Measurements from ENCODE around the gene UBL3.

UBL3 gene

GRCh38 chr13:29819143-29819542 is 31.3 kb downstream of the UBL3 start:
- no peak overlapping the region for H3K4me3 ChIP-seq (replicated peaks; ENCODE audit: low read depth, low read length)
- TF ChIP-seq, protein P1, sequence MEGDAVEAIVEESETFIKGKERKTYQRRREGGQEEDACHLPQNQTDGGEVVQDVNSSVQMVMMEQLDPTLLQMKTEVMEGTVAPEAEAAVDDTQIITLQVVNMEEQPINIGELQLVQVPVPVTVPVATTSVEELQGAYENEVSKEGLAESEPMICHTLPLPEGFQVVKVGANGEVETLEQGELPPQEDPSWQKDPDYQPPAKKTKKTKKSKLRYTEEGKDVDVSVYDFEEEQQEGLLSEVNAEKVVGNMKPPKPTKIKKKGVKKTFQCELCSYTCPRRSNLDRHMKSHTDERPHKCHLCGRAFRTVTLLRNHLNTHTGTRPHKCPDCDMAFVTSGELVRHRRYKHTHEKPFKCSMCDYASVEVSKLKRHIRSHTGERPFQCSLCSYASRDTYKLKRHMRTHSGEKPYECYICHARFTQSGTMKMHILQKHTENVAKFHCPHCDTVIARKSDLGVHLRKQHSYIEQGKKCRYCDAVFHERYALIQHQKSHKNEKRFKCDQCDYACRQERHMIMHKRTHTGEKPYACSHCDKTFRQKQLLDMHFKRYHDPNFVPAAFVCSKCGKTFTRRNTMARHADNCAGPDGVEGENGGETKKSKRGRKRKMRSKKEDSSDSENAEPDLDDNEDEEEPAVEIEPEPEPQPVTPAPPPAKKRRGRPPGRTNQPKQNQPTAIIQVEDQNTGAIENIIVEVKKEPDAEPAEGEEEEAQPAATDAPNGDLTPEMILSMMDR (IDR thresholded peaks at IDR 0.05; ENCODE audit: low read depth, low read length, missing control alignments), result no peak
- DNase-seq (ENCODE audit: extremely low read depth, low read depth), result no peak

DNA sequence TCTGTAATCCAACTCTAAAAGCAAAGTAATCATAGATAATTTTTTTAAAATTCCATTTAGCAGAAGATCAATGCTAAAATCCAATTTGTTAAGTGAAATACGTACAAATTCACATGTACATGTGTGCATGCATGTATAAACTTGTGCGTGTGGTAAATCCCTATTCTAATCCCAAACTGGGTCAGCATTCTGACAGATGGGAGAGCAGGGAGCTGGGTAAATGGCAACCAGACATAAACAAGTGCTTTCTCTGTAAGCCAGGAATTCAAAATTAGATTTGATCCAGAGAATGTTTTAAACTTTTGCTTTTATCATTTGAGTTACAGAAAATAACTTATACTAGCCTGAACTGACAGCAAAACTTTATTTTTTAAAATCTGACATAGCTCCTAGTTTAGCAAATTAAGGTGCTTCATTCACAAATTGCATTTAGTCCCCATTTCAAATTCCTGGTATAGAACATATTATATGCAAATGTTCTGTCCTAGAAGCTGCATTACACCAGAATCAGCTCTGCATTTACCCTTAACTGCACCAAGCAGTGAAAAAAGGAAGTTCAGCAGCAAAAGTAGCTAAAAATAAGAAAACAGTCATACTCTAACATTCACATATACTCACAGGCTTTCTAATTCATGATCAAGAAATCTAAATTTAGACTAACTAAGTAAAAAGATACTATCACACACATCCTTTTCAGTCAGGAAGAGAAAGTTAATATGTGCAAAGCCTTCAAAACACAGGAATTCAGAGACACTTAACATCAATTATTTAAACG is 32.6 kb downstream of the UBL3 start:
- no peak overlapping the region for H3K4me3 ChIP-seq (replicated peaks; ENCODE audit: low read depth, low read length)
- DNase-seq (ENCODE audit: extremely low read depth, low read depth), result no peak
- TF ChIP-seq, protein P1 (IDR thresholded peaks at IDR 0.05; ENCODE audit: low read depth, low read length, missing control alignments), result no peak

DNA sequence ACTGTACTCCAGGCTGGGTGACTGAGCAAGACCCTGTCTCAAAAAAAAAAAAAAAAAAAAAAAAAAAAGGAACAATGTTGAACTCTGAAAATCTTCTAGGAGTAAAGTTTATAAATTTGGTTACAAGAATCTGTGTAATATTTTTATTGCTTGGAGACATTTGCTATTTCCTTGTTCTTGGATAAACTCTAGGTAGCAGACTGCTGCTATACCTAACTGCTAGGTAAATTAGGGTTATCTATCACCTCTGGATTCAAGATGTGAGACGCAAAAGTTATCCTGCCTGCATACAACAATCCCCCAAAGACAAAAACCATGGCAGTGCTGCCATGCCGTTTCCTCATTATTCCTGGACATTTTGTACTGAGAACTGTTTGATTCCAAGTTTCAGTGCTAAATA is 33.7 kb downstream of the UBL3 start:
- no peak overlapping the region for H3K4me3 ChIP-seq (replicated peaks; ENCODE audit: low read depth, low read length)
- no peak for DNase-seq (ENCODE audit: extremely low read depth, low read depth)
- TF ChIP-seq, protein P1 (IDR thresholded peaks at IDR 0.05; ENCODE audit: low read depth, low read length, missing control alignments), result no peak

DNA sequence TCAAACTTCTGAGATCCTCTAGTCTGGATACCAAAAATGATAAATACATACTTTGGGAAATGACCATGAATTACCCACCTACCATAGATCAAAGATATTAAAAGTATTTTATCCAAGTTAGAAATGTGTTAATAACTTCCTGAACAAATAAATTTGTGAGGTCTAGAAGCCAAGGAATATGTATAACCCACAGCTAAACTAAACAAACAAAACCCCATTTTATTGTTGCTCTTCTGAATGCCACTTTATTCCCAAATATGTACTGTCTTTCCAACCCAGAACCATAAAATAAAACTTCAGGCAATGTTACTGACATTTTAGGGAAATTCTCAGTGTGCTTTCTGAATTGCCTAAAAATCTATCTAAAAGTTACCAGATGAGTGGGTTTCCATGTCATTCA is 35.1 kb downstream of the UBL3 start:
- DNase-seq (ENCODE audit: extremely low read depth, low read depth), result no peak
- no peak overlapping the region for H3K4me3 ChIP-seq (replicated peaks; ENCODE audit: low read depth, low read length)
- TF ChIP-seq, protein P1 (IDR thresholded peaks at IDR 0.05; ENCODE audit: low read depth, low read length, missing control alignments), result no peak

- DNase-seq (ENCODE audit: extremely low read depth, low read depth), result no peak
- H3K4me3 ChIP-seq (replicated peaks; ENCODE audit: low read depth, low read length), result no peak overlapping the region
Measured at GRCh38 chr13:29810898-29811297, 39.5 kb downstream of the UBL3 start.

DNA sequence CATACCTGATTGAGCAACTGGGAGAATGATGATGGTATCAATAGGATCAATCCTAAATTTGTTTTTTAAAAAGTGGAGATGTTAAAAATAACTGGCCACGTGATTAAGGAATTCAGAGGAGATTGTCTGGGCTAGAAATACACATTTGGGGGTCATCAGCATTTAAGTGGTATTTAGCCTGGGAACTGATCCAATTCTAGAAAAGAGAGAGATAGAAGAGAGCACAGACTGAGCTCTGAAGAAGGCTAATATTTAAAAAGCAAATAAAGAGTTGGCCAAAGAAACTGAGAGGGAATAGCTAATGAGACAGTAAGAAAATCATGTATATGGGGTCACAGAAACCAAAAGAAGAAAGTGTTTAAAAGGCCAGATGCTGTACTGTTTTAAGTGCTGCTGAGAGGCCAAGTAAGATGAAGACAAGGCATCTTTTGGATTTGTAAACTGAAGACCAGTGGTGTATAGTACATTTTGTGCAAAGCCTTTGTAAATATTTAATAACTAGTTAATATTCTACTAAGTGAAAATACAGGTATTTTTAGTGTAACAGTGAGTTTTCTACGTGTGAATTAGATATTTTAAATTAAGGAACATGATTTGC is 40.2 kb downstream of the UBL3 start:
- no peak overlapping the region for H3K4me3 ChIP-seq (replicated peaks; ENCODE audit: low read depth, low read length)
- TF ChIP-seq, protein P1 (IDR thresholded peaks at IDR 0.05; ENCODE audit: low read depth, low read length, missing control alignments), result no peak
- DNase-seq (ENCODE audit: extremely low read depth, low read depth), result no peak

More at GRCh38 chr13:29810898-29811297, 39.5 kb downstream of the UBL3 start:
- TF ChIP-seq, protein P1 (IDR thresholded peaks at IDR 0.05; ENCODE audit: low read depth, low read length, missing control alignments), result no peak
